ENCODE measurements around the gene DCHS2.
"Not testable (repeated sequence)": the region's sequence is repeated elsewhere in the genome, so short reads cannot be mapped to it uniquely, and the experiment has no call there.

The DCHS2 gene

DNA sequence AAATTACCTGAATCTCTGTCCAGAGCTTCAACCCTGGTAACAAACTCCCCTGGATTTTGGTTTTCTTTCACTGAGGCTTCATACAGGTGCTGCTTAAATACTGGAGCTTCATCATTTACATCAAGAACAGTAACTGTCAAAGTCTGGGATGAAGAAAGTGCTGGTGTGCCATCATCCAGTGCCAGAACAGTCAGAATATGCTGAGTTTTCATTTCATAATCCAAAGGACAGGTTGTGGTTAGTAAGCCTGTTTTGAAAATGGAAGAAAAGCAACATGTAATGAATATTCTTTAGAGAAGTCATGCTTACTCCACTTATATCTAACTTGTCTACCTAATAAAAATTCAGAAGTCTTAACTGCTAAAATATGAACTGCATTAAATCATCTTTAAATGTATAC is 175.9 kb downstream of the DCHS2 start:
- no peak for DNase-seq (ENCODE audit: low read depth)

DNA sequence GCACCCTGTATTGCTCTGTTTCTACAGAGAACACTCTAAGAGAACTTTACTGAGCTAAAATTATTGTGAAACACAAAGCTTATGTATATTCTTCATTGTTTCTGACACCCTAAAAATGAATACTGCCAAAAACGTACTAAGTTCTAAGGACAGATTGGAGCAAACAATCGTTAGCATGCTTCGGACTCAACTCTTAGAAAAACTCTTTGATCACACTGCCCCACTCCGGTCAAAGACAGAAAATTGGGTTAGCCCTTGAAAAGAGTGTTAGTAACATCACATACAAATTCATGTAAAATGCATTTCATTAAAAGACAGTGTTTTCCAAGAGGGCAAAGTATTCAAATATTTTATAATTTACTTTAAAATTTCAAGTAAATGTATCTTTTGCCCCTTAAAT is 177.4 kb downstream of the DCHS2 start:
- no peak for DNase-seq (ENCODE audit: low read depth)

DNA sequence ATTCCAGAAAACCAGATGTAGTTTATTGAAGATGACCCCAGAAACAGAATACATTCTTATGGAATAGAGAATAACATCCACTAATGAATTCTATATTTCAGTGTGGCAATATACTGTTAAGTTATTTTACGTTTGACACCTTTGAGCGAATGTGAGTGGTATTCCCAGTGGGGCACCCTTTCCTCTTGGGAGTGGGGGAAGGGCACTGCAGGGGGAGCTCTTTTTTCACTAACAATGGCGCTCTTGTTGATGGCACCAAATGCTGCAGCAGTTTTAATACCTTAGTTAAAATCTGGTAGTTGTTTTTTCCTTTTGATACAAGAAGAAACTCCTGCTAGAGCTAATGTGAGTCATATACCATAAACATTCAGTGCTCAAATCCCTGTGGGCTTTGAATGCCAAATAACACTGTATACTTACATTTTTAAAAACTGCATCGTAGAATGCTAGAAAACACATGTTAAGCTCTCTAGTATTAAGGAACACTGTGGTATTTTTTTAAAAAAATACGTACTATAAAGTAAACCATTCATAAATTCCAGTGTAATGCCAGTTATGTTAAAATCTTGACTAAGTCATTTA is 178.5 kb downstream of the DCHS2 start:
- DNase-seq (ENCODE audit: low read depth): no peak

DNA sequence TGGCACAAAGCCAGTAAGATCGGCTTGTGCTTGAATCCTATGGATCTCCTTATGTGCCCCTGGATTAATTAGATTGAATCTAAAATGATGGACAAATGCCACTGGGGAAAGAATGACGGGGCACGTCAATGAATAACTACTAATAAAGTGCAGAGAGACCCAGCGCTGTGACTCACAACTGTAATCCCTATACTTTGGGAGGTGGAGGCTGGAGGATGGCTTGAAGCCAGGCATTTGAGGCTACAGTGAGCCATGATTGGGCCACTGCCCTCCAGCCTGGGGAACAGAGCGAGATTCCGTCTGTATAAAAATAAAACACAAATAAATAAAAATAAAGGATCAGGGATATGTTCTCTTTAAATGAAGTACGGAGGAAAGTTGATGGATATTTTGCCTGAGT is 179.4 kb downstream of the DCHS2 start:
- DNase-seq (ENCODE audit: low read depth): no peak

DNA sequence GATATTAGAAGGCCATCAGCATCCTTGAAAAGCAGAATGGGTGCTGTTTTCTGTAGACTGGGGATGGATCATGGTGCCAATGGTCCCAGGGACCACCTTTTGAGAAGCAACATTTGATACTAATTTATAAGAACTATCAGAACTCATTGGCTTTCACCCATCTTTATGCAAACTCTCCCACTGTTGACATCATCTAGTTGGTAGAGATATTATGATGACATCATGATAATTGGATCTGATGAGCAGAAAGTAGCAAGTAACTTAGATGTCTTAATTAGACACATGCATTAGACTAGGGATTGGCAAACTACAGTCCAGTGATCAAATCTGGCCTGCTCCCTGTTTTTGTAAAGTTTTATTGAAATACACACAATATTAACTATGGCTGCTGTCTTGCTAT is 181.0 kb downstream of the DCHS2 start:
- no peak for DNase-seq (ENCODE audit: low read depth)

DNA sequence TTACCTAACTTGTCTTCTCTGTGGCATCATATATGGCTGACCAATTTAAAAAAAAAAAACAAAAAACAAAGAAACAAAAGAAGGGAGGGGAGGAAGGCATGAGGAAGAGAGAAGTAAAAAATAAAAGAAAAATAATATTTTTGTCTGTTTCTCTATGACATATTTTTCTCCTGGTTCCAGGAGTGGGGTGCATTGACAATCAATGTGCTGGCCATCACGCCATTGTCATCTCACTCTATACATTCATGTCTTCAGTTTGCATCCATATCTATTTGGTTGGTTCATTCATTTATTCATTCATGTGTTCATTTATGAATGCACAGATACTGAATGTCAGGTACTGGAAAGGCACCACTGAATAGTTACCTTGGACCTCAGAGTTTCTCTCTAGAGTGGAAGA is 183.4 kb downstream of the DCHS2 start:
- no peak for DNase-seq (ENCODE audit: low read depth)

DNA sequence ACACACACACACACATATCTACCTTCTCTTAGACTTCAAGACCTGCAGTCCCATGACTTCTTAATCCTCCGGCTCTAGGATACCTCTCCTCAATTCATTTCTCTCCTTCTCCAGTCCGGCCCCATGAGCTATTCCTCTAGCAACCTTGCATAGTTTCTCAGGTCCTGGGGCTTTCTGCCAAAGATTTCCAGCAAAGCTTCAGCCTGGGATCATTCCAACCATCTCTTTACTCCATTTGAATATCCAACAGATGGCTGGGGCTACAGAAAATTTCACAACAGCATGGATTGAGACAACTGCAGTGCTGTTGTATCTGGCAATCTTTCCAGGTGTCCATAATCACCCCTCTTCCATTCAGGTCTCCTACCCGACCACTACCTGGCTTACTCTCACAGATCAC is 184.1 kb downstream of the DCHS2 start:
- DNase-seq (ENCODE audit: low read depth): no peak

DNA sequence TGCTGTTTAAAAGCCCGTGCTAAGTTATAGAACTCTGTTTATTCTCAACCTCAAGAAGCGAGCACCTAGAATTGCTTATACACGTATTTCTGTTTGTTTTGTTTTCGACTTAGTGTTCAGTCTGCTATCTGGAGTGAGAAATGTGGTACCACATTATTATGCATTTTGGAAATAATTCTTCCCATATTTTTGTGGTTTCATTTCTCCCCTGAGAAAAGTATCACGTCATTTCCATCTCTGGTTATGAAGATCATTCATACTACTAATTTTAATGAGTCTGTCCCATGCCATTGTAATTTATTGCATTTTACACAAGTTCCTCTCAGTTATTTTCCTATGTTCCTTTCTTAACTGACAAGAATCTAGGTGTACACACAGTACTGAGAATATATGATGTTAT is 186.0 kb downstream of the DCHS2 start:
- DNase-seq (ENCODE audit: low read depth): no peak

DNA sequence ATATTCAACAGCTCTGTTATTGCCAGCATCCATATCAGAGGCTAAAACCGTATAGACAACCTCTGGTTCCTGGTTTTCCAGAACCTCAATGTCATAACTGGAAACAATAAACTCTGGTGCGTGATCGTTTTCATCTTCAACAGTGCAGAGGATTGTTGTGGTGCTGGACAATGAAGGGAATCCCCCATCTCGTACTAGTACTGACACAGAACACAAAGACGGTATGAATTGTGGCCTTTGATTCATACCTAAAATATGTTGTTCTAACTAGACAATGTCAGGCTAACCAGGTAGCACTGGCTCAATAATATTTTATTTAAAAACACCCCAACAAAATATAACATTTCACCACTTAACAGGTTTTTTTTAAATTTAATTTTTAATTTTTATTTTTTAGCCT is 186.9 kb downstream of the DCHS2 start:
- DNase-seq (ENCODE audit: low read depth): no peak

DNA sequence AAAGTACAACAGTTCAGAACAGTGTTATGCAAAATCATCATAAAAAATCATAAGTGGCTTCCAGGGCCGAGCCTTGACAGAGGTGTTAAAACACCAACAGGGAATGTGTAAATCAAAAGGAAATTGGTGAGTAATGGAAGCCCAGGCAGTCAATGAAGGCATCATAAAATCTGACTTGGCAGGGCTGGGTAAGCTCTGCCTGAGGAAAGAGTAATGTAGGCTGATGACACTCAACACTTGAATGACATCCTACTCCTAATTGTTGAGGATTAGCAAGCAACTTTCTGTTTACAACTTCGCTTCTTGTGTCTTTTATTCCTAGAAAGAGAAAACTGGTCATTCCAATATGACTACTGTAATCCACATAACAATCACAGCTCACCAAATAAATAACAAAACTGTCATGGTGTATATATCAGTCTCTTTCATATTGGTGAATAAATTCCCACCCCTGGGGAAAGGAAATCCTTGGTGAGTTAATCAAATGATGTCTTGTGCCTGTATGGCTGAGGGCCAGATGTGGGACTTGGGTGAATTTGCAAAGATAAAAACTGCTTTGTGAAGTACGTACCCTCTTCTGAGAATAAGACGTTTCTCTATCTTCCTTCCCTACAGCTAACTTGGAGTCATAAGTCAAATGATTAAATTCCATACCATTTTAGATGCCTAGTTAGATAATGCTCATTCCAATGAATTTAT is 196.8 kb downstream of the DCHS2 start:
- no peak for DNase-seq (ENCODE audit: low read depth)

DNA sequence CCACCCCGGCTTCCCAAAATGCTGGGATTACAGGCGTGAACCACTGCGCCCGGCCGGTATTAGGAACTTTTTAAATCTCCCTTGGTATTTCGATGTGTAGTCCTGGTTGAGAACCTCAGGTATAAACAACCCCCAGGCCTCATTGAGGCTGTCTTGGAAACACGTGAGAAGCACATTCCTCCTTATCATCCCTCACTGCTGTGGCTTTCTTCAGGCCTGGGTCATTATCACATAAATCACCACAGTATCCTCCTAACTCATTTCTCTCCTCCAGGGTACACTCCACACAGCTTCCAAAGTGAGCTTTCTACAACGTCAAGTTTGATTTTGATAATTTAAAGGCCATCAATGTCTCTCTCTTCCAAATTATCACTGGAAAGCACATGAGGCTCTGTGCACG is 198.2 kb downstream of the DCHS2 start:
- no peak for DNase-seq (ENCODE audit: low read depth)

DNA sequence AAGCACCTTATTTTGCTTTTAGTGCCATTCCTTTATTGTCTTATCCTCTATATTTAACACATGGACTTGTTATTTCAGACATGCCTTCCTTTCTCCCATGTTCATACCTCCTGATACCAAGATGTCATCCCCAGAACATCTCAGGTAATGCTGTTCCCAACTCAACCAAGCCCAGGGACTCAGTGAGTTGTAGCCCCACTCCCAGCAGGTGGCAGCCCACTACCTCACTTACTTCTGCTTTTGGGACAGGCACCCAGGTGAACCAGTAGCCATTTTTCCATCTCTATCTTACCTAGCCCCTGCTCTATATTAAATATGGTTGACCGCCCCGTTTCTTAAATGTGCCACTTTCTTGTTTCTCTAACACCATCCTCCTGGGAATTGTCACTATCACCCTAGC is 199.0 kb downstream of the DCHS2 start:
- no peak for DNase-seq (ENCODE audit: low read depth)

DNA sequence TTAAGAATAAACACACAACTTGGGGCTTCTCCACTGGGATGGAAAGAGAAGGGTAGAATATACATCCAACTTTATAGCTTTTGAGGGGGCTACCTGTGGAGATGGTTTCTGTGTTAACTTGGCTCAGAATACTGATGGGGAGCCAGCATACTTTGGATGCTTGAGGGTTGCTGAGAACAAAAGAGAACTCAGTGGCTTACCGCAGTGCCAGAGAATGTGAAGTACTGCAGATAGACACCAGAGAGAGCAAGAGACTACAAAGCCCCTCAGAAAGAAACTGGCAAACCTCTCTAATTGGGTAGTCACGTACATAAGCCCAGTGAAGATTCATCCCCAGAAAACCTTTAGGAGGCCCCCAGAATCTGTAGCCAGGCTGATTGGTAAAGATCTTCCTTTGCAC is 214.4 kb downstream of the DCHS2 start:
- DNase-seq (ENCODE audit: low read depth): no peak

DNA sequence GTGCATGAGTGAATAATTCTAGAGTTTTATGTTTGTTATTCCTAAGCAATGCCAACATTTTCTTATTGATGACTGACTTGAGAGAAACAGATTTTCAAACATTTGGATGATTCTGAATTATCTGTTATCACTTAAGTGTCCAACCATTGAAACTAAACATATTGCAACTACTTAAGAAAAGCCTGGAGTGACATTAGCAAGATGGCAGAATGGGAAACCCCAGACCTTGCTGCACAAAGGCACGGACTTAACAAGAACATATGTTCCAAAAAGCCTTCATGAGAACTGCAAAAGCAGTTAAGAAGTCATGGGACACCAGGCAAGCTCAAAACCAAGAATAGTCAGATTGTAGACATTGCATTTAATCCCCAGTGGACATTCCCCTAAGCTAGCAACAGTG is 215.1 kb downstream of the DCHS2 start:
- DNase-seq (ENCODE audit: low read depth): no peak

DNA sequence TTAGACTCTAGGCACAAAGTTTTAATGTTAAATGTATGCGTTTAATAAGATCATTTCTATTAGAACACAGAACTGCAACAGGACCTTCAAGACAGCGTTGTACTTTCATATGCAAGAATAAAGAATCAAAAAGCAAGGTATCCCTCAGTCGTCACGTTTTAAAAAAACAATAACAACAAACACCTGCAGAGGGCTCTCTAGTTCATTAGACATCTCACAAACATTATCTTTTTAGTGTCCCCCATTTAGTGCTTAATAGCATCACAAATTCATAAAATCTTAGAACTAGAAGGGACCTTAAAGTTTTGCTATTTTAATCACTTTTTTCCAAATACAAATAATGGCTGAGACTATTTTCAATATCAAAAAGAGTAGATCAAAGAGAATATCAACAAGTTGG is 236.6 kb downstream of the DCHS2 start:
- DNase-seq (ENCODE audit: low read depth): no peak

DNA sequence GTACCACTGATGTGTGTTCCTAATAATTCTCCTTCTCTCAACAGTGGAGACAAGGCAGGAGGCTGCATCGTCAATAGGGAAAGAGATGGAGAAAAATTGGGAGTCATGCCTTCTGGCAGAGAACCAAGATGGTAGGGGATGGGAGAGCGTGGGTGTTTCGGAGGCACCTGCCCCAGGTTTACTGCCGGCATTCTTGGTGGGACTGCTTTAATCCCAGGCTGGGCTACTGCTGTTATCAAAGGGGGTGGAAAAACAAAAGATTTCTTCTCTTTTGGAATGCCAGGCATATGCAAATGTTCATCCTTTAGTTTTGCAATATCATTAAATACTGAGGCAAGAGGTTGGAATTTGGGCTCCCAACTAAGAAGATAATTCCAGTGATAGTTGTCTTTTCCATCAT is 257.0 kb downstream of the DCHS2 start:
- no peak for DNase-seq (ENCODE audit: low read depth)

DNA sequence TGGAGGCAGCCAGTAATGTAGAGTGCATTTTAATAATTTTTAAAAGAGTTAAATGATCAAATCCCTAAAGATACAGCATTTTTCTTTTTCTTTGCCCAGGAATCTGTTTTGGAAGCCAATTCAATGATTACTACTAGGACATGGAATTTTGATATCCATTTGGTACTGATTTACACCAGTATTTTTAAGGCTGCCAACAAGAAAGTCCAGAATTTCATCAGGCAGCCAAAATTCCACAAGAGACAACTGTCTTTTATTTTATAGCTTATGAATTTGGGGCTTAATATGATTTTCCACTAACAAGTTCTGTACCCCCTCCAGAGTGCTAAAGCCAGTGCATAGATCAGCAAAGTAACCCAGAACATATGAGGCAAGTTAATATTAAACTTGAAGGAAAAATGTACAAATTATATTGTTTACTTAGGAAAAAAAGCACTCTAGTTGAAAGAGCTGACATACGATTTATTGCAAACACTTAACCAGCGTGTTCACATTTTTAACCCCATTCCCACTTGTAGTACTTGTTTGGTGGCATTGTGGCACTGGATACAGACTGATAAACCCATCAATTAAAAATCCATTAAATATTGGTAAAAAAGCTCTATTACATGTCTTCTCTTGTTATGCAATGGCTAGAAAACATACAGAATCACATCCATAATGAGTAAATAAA is 259.7 kb downstream of the DCHS2 start:
- DNase-seq (ENCODE audit: low read depth): no peak

DNA sequence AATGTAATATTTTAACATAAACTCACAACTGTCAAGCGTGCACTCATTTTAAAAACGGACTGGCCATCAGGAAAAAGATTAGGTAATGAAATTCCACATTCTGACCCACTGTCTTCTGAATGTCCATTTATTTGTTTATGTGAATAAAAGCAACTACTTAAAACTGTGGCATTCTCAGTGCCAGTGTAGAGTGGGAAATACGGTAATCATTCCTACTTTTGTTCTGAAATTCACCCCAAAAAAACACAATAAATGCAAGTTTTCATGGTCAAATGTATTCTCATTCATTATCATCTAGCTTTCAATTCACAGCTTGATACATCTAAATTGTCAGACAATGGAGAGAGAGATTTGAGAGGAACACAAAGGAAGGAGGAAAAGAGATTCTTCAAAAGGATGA is 260.9 kb downstream of the DCHS2 start:
- no peak for DNase-seq (ENCODE audit: low read depth)

DNA sequence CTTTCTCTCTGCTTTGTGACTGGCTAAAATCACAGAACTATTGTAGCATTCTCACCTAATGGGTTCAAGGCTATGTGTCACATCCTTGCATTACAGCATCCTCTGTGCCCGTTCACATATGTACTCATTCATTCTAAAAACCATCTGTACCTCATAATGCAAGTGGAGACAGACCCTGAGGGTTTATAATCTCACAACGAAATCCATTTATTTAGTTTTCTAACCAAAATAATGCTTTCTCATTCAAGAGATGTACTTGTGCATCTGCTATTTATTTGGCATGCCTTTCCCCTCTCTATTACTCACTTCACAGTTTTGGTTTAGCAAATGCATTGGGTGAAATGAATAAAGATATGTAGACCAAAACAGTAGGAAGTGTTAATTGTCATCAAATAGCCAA is 261.5 kb downstream of the DCHS2 start:
- no peak for DNase-seq (ENCODE audit: low read depth)

DNA sequence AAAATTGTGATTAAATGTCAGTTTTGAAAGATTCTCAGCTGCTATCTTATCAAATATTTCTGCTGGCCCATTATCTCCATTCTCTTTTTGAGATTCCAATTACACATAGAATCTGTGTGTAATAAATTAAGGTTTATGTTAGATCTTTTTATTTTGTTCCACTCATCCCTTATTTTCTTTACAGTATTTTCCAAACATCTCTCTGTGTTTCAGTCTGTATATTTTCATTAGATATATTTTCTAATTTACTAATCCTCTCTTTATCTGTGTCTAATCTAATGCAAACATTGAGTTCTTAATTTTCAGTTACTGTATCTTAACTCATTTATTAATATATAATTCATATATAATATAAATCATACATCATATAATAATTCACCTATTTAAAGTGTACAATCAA is 268.7 kb downstream of the DCHS2 start:
- DNase-seq (ENCODE audit: low read depth): no peak

DNA sequence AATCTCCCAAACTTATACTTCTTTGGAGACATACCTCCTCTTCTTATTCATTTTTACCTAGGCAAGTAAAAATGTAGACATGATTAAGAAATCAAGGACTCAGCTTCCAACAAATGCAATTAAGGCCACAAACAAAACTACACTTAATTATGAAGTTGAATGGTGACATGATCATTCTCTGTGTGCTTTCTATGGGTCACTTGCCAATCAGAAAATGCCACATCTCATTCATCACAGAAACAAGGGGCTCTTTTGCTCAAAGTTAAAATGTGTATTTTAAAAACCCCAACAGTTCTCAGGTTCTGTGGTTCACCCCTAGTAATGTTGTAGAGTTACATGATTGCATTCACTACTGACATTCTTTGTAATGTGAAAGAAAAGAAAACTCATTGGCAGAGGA is 273.5 kb downstream of the DCHS2 start:
- no peak for DNase-seq (ENCODE audit: low read depth)

DNA sequence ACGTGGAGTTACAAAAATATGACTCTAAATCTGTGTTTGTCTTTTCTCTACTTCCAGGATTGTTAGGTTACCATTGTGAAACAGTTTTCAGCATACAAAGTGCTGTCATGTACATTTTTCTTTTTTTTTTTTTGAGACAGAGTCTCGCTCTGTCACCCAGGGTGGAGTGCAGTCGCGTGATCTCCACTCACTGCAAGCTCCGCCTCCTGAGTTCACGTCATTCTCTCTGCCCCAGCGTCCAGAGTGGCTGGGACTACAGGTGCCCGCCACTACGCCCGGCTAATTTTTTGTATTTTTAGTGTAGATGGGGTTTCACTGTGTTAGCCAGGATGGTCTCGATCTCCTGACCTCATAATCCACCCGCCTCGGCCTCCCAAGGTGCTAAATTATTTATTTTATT is 274.2 kb downstream of the DCHS2 start:
- DNase-seq (ENCODE audit: low read depth): not testable (repeated sequence)

DNA sequence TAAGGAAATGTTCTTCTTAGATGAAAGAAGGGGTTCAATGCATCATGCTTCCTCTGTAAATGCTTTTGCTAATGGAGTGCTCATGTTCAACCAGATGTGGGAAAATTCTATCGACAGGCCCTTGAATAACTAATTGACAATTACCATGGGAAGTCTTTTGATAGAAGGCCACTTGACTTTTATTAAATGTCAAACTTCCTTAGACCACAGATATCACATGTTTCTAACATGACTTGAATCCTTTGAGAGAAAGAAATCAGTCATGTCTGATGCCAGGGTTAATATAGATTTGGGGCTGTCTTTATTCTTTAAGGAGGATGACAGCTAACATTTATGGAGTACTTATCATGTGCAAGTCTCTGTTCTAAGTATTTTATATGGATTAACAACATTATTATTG is 280.1 kb downstream of the DCHS2 start:
- no peak for DNase-seq (ENCODE audit: low read depth)

DNA sequence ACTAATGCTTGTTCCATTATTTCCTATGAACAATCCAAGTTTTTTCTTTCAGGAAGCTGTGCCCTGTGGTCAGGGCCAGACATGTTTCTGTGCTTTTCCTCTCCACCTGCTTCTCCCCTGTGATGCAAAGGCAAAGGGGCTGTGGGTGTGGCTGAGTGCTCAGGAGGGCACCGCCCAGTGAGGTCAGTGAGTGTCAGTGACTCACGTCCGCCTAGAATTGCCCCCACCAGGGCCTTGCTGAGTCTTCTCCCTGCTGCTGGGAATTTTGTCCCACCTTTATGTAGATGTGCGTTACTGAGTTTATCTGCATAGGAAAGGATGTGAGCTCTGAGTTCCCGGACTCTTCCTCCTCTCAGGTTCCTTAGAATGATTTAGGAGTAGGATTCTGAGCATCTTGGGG is 283.2 kb downstream of the DCHS2 start:
- DNase-seq (ENCODE audit: low read depth): no peak
